Fibroblast of pulmonary artery (primary cell): ENCODE data around the gene CARD11.

Source experiments
- DNase-seq: peaks from one replicate; pipeline ENCODE4 v3.0.0-alpha.2; 2010; ENCODE audit warnings: low read depth
- H3K4me3 ChIP-seq: replicated peaks from 2 replicates; pipeline ENCODE4 v1.5.1; 2011; ENCODE audit warnings: low read depth, mild to moderate bottlenecking, control low read depth, low read length, moderate library complexity
- CTCF ChIP-seq: IDR thresholded peaks from 2 replicates; pipeline ENCODE4 v1.5.1; 2011; ENCODE audit warnings: mild to moderate bottlenecking, control low read depth, low read length, inconsistent platforms; ENCODE audit errors: missing control alignments

Gene CARD11

GRCh38 chr7:2906197-2906931 is 137.3 kb downstream of the CARD11 start:
- no peak for TF ChIP-seq CTCF
- H3K4me3 ChIP-seq, result no peak overlapping the region
- DNase-seq, result no peak

GRCh38 chr7:2905500-2905899 is 138.2 kb downstream of the CARD11 start:
- H3K4me3 ChIP-seq, result no peak overlapping the region
- DNase-seq, result no peak
- no peak for TF ChIP-seq CTCF

- H3K4me3 ChIP-seq, result no peak overlapping the region
- no peak for TF ChIP-seq CTCF
- DNase-seq, result no peak
Observed at GRCh38 chr7:2905027-2905426, 138.6 kb downstream of the CARD11 start.

- no peak overlapping the region for H3K4me3 ChIP-seq
- no peak for DNase-seq
- no peak for TF ChIP-seq CTCF
Observed at GRCh38 chr7:2904202-2904601, 139.5 kb downstream of the CARD11 start.

GRCh38 chr7:2903682-2904162 is 139.9 kb downstream of the CARD11 start:
- no peak overlapping the region for H3K4me3 ChIP-seq
- peak; percentile 36 for DNase-seq
- no peak for TF ChIP-seq CTCF

- no peak overlapping the region for H3K4me3 ChIP-seq
- TF ChIP-seq CTCF, result no peak
- no peak for DNase-seq
Observed at GRCh38 chr7:2897023-2897422, 146.6 kb downstream of the CARD11 start.

- H3K4me3 ChIP-seq, result no peak overlapping the region
- DNase-seq, result no peak
- no peak for TF ChIP-seq CTCF
Observed at GRCh38 chr7:2896131-2896530, 147.5 kb downstream of the CARD11 start.
